T-helper 1 cell treated with Interleukin-12 subunit alpha and Interleukin-12 subunit beta and Interleukin-4 antibody, amounts not matched to agents 30 μg/mL and 1 μg/mL, for 36 hours (primary cell): ENCODE data around the gene HAVCR2.

Source experiments
- H3K27ac Mint-ChIP-seq: one replicate; pipeline ENCODE4 v1.8.0; 2021; ENCODE audit warnings: mild to moderate bottlenecking, mixed read lengths
- H3K27me3 Mint-ChIP-seq: one replicate; pipeline ENCODE4 v1.8.0; 2021; ENCODE audit warnings: low read depth, mixed read lengths
- H3K36me3 Mint-ChIP-seq: one replicate; pipeline ENCODE4 v1.8.0; 2021; ENCODE audit warnings: low read depth, mixed read lengths
- H3K4me1 Mint-ChIP-seq: one replicate; pipeline ENCODE4 v1.8.0; 2021; ENCODE audit warnings: low read depth, mixed read lengths
- H3K4me3 Mint-ChIP-seq: one replicate; pipeline ENCODE4 v1.8.0; 2021; ENCODE audit warnings: mild to moderate bottlenecking, moderate library complexity, mixed read lengths
- H3K9me3 Mint-ChIP-seq: one replicate; pipeline ENCODE4 v1.8.0; 2021; ENCODE audit warnings: mixed read lengths

The HAVCR2 gene

GRCh38 chr5:157045601-157046000 lies 63.2 kb downstream of the HAVCR2 start:
- Mint-ChIP-seq H3K36me3 (peaks cover 39% of the 10 kb centered on the region), H3K27ac (no peak overlapping the region), H3K27me3 (no peaks in the 10 kb centered on the region), H3K4me1 (peaks cover 30% of the 10 kb centered on the region), H3K4me3 (no peak overlapping the region), H3K9me3 (no peaks in the 10 kb centered on the region)

- Mint-ChIP-seq H3K27ac (peak overlapping the region; percentile 35), H3K9me3 (no peaks in the 10 kb centered on the region), H3K4me3 (no peak overlapping the region), H3K36me3 (peaks cover 26% of the 10 kb centered on the region), H3K27me3 (no peaks in the 10 kb centered on the region), H3K4me1 (peaks cover 24% of the 10 kb centered on the region)
Observed at GRCh38 chr5:157038568-157039187, 70.2 kb downstream of the HAVCR2 start.
